ENCODE data around the gene TDRD1. TPM values are rescaled to one million over a fixed set of nuclear protein-coding genes. Genes with fewer than 3 reads are reported as not detected.

TDRD1 gene
- total RNA-seq, 1 donor from 2014 or later, result 0.53 TPM

GRCh38 chr10:114172216-114172615 is 6.9 kb upstream of the TDRD1 start:
- peaks cover 0 to 5% of the 10 kb centered on the region in 2 donors for H3K4me1 ChIP-seq
- H3K4me3 ChIP-seq, result peak overlapping the region; percentile 87 to 96
- H3K9me3 ChIP-seq, result peaks cover 0 to 6% of the 10 kb centered on the region in 2 donors
- H3K36me3 ChIP-seq, result no peaks in the 10 kb centered on the region
- no peaks in the 10 kb centered on the region for H3K27me3 ChIP-seq
- peak overlapping the region; percentile 93 to 94 for H3K27ac ChIP-seq
- no peak for TF ChIP-seq CTCF (IDR thresholded peaks at IDR 0.05)
- no peak for DNase-seq (ENCODE audit: low spot score in 2 of 2)
- intact Hi-C loops (cut with DNase I), result no loop called here

DNA sequence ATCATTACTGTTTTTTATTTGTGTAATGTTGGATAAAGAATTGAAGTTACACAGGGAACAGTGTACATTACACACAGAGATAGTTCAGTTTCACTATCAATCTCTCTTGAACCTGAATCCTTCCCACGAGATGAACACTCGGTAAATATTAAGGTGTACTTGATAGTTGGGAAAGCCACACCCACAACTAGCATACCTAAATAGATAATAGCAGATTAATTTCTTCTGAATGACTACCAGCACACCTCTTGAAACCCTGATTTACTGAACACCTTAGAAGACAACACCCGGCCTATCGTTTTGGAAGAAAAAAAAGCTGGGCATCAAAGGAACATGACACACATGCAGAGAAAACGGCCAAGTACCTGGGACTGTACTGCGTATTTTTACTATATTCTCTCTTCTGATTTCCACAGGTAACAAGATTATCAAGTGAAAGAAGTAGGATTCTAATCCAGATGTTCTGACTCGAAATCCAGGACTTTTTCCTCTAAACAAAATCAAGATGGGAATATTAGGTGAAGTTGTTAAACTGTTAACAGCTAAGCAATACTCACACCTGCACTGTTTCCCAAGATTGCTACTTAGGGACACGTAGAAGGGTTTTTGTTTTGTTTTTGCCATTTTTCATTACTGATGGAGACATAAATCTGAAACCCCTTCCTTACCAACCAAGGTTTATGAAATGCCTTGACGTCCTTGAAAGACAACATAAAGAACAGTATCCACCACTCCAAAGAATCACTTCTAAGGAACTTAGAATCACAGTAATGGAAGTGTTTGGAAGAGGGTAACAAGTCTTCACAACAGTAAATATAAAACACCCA is 6.2 kb upstream of the TDRD1 start:
- peak overlapping the region; percentile 87 to 96 for H3K4me3 ChIP-seq
- H3K9me3 ChIP-seq, result peaks cover 0 to 6% of the 10 kb centered on the region in 2 donors
- H3K4me1 ChIP-seq, result peaks cover 0 to 5% of the 10 kb centered on the region in 2 donors
- H3K36me3 ChIP-seq, result no peaks in the 10 kb centered on the region
- intact Hi-C loops (cut with DNase I), result no loop called here
- no peak for DNase-seq (ENCODE audit: low spot score in 2 of 2)
- peak overlapping the region; percentile 93 to 94 for H3K27ac ChIP-seq
- TF ChIP-seq CTCF (IDR thresholded peaks at IDR 0.05), result no peak
- H3K27me3 ChIP-seq, result no peaks in the 10 kb centered on the region

DNA sequence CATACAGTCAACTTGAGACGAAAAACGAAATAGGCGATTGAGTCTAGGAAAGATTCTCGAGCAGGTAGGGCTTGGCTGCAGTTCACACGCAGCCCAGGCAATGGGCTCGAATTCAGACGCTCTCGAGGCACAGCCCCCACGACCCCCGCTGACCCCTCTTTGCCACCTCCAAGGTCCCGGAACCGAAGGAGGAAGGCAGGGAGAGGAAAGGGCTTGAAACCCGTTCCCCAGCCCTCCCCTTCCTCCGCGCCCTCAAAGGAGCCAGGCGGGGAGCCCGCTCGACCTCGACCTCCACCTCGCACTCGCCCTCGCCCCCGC is 5.6 kb upstream of the TDRD1 start:
- peak overlapping the region; percentile 87 to 96 for H3K4me3 ChIP-seq
- no peaks in the 10 kb centered on the region for H3K36me3 ChIP-seq
- H3K9me3 ChIP-seq, result peaks cover 0 to 4% of the 10 kb centered on the region in 2 donors
- peaks cover 0 to 5% of the 10 kb centered on the region in 2 donors for H3K4me1 ChIP-seq
- intact Hi-C loops (cut with DNase I), result no loop called here
- TF ChIP-seq CTCF (IDR thresholded peaks at IDR 0.05), result no peak
- H3K27me3 ChIP-seq, result no peaks in the 10 kb centered on the region
- no peak for DNase-seq (ENCODE audit: low spot score in 2 of 2)
- H3K27ac ChIP-seq, result peak overlapping the region; percentile 93 to 94

- intact Hi-C loops (cut with DNase I), result loop anchor here (1.0 kb wide), 1 partner anchor 97 kb away; no protein-coding TSS in a partner anchor
Measured at GRCh38 chr10:114173921-114174694, 5.0 kb upstream of the TDRD1 start, which contains the start of gene CCDC186. Gene CCDC186 (minus strand): TSS chr10:114174203. CDS start chr10:114163268, 10,935 bp downstream.

More at GRCh38 chr10:114173921-114174694, 5.0 kb upstream of the TDRD1 start, which contains the start of gene CCDC186:
- no peak for TF ChIP-seq CTCF (IDR thresholded peaks at IDR 0.05)
- Histone ChIP-seq H3K9me3 (no peaks in the 10 kb centered on the region), H3K27ac (peak within 1 kb of the TSS; percentile 93 to 94), H3K4me3 (peak within 1 kb of the TSS; percentile 87 to 96), H3K4me1 (peaks cover 0 to 5% of the 10 kb centered on the region in 2 donors), H3K36me3 (no peaks in the 10 kb centered on the region), H3K27me3 (no peaks in the 10 kb centered on the region)
- peak; percentile 85 to 97 for DNase-seq (ENCODE audit: low spot score in 2 of 2)
